HepG2 (cell line): ENCODE data around the gene SLC7A4. TPM values are rescaled to one million over a fixed set of nuclear protein-coding genes. Genes with fewer than 3 reads are reported as not detected.

Source experiments
- BRF2 ChIP-seq: sonication (generic); formaldehyde crosslinking; IDR thresholded peaks from 2 replicates; pipeline ENCODE4 v1.8.1; 2022; ENCODE audit warnings: mild to moderate bottlenecking, missing genetic modification reagents
- CCAR2 ChIP-seq: fragments of 200-400 bp; formaldehyde crosslinking; optimal IDR thresholded peaks from 2 replicates; pipeline ENCODE3; 2018; ENCODE audit warnings: low read depth, mild to moderate bottlenecking, low read length, moderate library complexity
- CHCHD3 ChIP-seq: sonication (generic); formaldehyde crosslinking; IDR thresholded peaks from 2 replicates; pipeline ENCODE4 v1.8.0; 2022; ENCODE audit warnings: mild to moderate bottlenecking, missing genetic modification reagents, moderate library complexity
- CREM ChIP-seq, 2 experiments: sonication (generic) in 1 of 2; formaldehyde crosslinking in 1 of 2; IDR thresholded peaks; 2 replicates each; pipeline versions ENCODE4 v1.4.0 to v1.6.1; 2016 to 2020; ENCODE audit warnings: antibody characterized with exemption in 1 of 2, mild to moderate bottlenecking in 1 of 2, missing genetic modification reagents in 1 of 2
- ELF4 ChIP-seq: sonication (generic); formaldehyde crosslinking; IDR thresholded peaks from 2 replicates; pipeline ENCODE4 v1.5.0; 2020; ENCODE audit warnings: missing genetic modification reagents, mild to moderate bottlenecking, moderate library complexity, borderline replicate concordance
- EP300 ChIP-seq, 3 experiments: sonication (generic) in 1 of 3; formaldehyde crosslinking in 1 of 3; IDR thresholded peaks; 2 replicates each; pipeline versions ENCODE4 v1.5.1 to v1.6.1; 2011 to 2020; ENCODE audit warnings: low read depth in 2 of 3, low read length in 2 of 3, borderline replicate concordance in 1 of 3, improper control_type of control experiment in 1 of 3, mild to moderate bottlenecking in 1 of 3, missing genetic modification reagents in 1 of 3, moderate library complexity in 1 of 3
- KLF15 ChIP-seq: sonication (generic); formaldehyde crosslinking; IDR thresholded peaks from 2 replicates; pipeline ENCODE4 v1.8.1; 2023; ENCODE audit warnings: borderline replicate concordance, mild to moderate bottlenecking, inconsistent platforms, missing genetic modification reagents, mixed read lengths
- PHF8 ChIP-seq: sonication (generic); formaldehyde crosslinking; IDR thresholded peaks from 2 replicates; pipeline ENCODE4 v1.5.0; 2020; ENCODE audit warnings: missing genetic modification reagents
- PLSCR1 ChIP-seq: sonication (generic); formaldehyde crosslinking; IDR thresholded peaks from 2 replicates; pipeline ENCODE4 v1.5.0; 2020; ENCODE audit warnings: missing genetic modification reagents, mild to moderate bottlenecking, borderline replicate concordance
- PRPF4 ChIP-seq: fragments of 200-400 bp; formaldehyde crosslinking; IDR thresholded peaks from 2 replicates; pipeline ENCODE4 v1.6.1; 2016; ENCODE audit warnings: low read length, low read depth; ENCODE audit not compliant: poor library complexity, severe bottlenecking
- RFX3 ChIP-seq: IDR thresholded peaks from 2 replicates; pipeline ENCODE4 v1.6.1; 2016; ENCODE audit warnings: missing biosample characterization, missing genetic modification reagents
- SRY ChIP-seq: sonication (generic); formaldehyde crosslinking; IDR thresholded peaks from 2 replicates; pipeline ENCODE4 v1.8.0; 2022; ENCODE audit warnings: mild to moderate bottlenecking, missing genetic modification reagents
- YY1 ChIP-seq: IDR thresholded peaks from 2 replicates; pipeline ENCODE4 v1.6.1; 2011; ENCODE audit warnings: low read length, low read depth, moderate library complexity, mild to moderate bottlenecking; ENCODE audit not compliant: insufficient read depth, insufficient replicate concordance
- ZBED4 ChIP-seq: sonication (generic); formaldehyde crosslinking; IDR thresholded peaks from 2 replicates; pipeline ENCODE4 v1.4.0; 2020; ENCODE audit warnings: missing genetic modification reagents, borderline replicate concordance
- ZBTB20 ChIP-seq: sonication (generic); formaldehyde crosslinking; IDR thresholded peaks from 2 replicates; pipeline ENCODE4 v1.8.1; 2023; ENCODE audit warnings: missing genetic modification reagents, low read depth, mild to moderate bottlenecking, borderline replicate concordance
- ZNF24 ChIP-seq: fragments of 450-650 bp; IDR thresholded peaks from 2 replicates; pipeline ENCODE4 v1.6.1; 2017; ENCODE audit warnings: antibody characterized with exemption, mild to moderate bottlenecking
- ZNF317 ChIP-seq: sonication (generic); formaldehyde crosslinking; IDR thresholded peaks from 2 replicates; pipeline ENCODE4 v1.5.0; 2020; ENCODE audit warnings: mild to moderate bottlenecking, missing genetic modification reagents
- ZNF558 ChIP-seq: sonication (generic); formaldehyde crosslinking; IDR thresholded peaks from 2 replicates; pipeline ENCODE4 v1.9.0; 2022; ENCODE audit warnings: mild to moderate bottlenecking, missing genetic modification reagents, borderline replicate concordance
- ZNF672 ChIP-seq: sonication (generic); formaldehyde crosslinking; IDR thresholded peaks from 2 replicates; pipeline ENCODE4 v1.8.1; 2022; ENCODE audit warnings: missing genetic modification reagents
- polyA plus RNA-seq, 8 experiments: library from polyadenylated mRNA; depleted of rRNA in 3 of 8; stranded (reverse) in 7 of 8; unstranded in 1 of 8; fragments of >200 nt; fragmentation: Illumina TruSeq in 4 of 8; extraction: Trizol in 4 of 8; gene quantifications; 2 replicates each; pipeline versions ENCODE4 v1.2.1 to v1.2.3, GENCODE V29; 2011 to 2016; ENCODE audit warnings: low read depth in 4 of 8, missing spikeins in 1 of 8, mixed read lengths in 1 of 8; ENCODE audit not compliant: insufficient read depth in 1 of 8
- total RNA-seq, 5 experiments: library from RNA; depleted of rRNA; stranded (reverse); fragments of >200 nt; fragmentation: Illumina TruSeq; extraction: Trizol; gene quantifications; 2 replicates each; pipeline ENCODE4 v1.2.3, GENCODE V29; 2016; ENCODE audit warnings: low read depth in 1 of 5
- TF ChIP-seq, protein P1 (sequence below): sonication (generic); formaldehyde crosslinking; IDR thresholded peaks from 2 replicates; pipeline ENCODE4 v1.5.0; 2020; ENCODE audit warnings: mild to moderate bottlenecking, missing genetic modification reagents, moderate library complexity
- TF ChIP-seq, protein P2 (sequence below): IDR thresholded peaks from 2 replicates; pipeline ENCODE4 v1.6.1; 2016

SLC7A4 gene
- total and polyA plus RNA-seq, 2 of the 13 experiments (the other 11 are each of a cell fraction or from before 2014, with no cell fraction given): not detected

DNA sequence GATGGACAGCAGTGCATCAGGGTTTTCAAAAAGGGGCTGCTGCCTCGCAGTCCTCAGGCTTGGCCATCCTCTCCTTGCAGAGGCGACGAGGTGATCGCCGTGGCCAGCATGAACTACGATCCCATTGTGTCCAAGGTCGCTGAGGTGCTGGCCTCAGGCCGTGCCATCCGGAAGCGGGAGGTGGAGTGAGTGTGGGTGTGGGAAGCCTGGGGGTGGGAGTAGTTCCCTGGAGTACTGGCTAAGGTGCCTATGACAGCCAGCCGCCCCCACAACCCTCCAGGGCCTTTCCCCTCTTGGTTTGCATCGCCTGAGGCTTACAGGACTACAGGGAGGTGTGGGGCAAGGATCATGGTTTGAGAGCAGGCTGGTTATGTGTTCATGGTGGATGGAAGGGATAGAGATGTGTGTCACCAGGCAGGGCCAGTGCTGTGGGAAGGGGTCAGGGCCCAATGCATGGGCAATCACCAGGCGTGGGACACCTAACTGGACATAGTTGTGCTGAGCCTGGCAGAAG, 52.4 kb downstream of the SLC7A4 start (continued):
- TF ChIP-seq BRF2 (CRISPR knock-in tag) (no peak), PLSCR1 (CRISPR knock-in tag) (no peak), ZNF24 (no peak), CCAR2 (no peak), KLF15 (CRISPR knock-in tag) (no peak), SRY (CRISPR knock-in tag) (no peak), EP300 (IDR thresholded peaks at IDR 0.05; ENCODE audit: low read depth in 2 of 2, low read length in 2 of 2) (0 out of 4 replicates have a peak, but pooled peaks of 1 of the 2 experiments have one; percentile 9), EP300 (CRISPR knock-in tag; IDR thresholded peaks at IDR 0.05; ENCODE audit: borderline replicate concordance) (no peak; the same call in 1 of the 2 replicates), ZNF317 (CRISPR knock-in tag) (peak; percentile 68; the same call in 1 of the 2 replicates), PRPF4 (no peak), CHCHD3 (CRISPR knock-in tag) (no peak), ZNF672 (CRISPR knock-in tag) (no peak), CREM (IDR thresholded peaks at IDR 0.05) (no peak), CREM (CRISPR knock-in tag; IDR thresholded peaks at IDR 0.05) (no peak), YY1 (no peak), RFX3 (CRISPR knock-in tag) (no peak), PHF8 (no peak; the same call in 1 of the 2 replicates), ZNF558 (no peak), ZBTB20 (CRISPR knock-in tag) (no peak), ZBED4 (CRISPR knock-in tag) (no peak), ELF4 (CRISPR knock-in tag) (no peak)
- TF ChIP-seq, protein P1, sequence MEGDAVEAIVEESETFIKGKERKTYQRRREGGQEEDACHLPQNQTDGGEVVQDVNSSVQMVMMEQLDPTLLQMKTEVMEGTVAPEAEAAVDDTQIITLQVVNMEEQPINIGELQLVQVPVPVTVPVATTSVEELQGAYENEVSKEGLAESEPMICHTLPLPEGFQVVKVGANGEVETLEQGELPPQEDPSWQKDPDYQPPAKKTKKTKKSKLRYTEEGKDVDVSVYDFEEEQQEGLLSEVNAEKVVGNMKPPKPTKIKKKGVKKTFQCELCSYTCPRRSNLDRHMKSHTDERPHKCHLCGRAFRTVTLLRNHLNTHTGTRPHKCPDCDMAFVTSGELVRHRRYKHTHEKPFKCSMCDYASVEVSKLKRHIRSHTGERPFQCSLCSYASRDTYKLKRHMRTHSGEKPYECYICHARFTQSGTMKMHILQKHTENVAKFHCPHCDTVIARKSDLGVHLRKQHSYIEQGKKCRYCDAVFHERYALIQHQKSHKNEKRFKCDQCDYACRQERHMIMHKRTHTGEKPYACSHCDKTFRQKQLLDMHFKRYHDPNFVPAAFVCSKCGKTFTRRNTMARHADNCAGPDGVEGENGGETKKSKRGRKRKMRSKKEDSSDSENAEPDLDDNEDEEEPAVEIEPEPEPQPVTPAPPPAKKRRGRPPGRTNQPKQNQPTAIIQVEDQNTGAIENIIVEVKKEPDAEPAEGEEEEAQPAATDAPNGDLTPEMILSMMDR: no peak; the same call in 1 of the 2 replicates
- TF ChIP-seq, protein P2, sequence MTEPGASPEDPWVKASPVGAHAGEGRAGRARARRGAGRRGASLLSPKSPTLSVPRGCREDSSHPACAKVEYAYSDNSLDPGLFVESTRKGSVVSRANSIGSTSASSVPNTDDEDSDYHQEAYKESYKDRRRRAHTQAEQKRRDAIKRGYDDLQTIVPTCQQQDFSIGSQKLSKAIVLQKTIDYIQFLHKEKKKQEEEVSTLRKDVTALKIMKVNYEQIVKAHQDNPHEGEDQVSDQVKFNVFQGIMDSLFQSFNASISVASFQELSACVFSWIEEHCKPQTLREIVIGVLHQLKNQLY (CRISPR knock-in tag): peak; percentile 31; the same call in 1 of the 2 replicates
